NCI-H510A (cell line): Measurements from ENCODE around the gene ABHD11.
"Not testable (repeated sequence)": the region's sequence is repeated elsewhere in the genome, so short reads cannot be mapped to it uniquely, and the experiment has no call there.

Source experiments
- DNase-seq: peaks from one replicate; lab custom pipeline; 2025; lab: John Stamatoyannopoulos, UW

The ABHD11 gene, protein sequence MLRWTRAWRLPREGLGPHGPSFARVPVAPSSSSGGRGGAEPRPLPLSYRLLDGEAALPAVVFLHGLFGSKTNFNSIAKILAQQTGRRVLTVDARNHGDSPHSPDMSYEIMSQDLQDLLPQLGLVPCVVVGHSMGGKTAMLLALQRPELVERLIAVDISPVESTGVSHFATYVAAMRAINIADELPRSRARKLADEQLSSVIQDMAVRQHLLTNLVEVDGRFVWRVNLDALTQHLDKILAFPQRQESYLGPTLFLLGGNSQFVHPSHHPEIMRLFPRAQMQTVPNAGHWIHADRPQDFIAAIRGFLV

DNA sequence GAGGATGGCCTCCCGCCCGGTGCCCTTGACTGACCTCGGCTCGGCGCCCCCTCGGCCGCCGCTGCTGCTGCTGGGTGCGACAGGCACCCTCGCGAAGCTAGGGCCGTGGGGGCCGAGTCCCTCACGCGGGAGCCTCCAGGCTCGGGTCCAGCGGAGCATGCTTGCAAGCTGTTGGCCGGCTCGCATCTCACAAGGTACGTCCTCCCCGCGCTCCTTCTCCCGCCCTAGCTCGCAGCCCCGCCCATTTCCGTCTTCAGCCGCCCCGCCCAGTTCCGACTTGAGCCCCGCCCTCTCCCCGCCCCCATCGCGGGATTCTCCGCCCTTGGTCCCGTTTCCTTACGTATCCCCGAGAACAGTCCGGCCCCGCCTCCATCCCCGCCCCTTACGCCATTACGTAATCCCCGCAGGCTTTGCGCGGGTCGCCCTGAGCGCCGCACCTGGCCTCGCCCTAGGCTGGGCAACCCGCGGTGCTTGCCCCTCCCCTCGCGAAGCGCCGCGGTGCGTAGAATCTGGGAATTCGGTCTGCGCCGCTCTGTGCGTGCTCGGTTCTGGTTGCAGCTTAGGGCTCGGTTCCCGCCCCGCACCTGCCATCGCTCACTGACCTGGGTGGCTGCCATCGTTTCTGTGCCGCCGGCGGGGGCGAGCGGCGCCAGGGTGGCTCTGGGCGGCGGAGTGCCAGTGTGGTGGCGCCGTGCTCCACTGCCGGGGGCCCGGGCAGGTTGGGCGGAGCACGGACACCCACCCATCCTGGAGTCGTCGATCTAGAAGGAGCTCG, at the start of gene ABHD11:
Gene ABHD11, minus strand, starts transcription at position 191 of the 775 bp plus-strand sequence. Its CDS starts 32 bp downstream, at position 159.
- peak; percentile 96 for DNase-seq

DNA sequence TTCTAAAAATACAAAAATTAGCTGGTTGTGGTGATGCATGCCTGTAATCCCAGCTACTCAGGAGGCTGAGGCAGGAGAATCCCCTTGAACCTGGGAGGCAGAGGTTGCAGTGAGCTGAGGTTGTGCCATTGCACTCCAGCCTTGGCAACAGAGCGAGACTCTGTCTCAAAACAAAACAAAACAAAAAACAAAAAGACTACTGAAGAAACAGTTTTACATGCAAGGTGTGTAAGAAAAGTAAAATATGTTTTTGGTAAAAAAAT, 49.1 kb upstream of the ABHD11 start:
- not testable (repeated sequence) for DNase-seq

DNA sequence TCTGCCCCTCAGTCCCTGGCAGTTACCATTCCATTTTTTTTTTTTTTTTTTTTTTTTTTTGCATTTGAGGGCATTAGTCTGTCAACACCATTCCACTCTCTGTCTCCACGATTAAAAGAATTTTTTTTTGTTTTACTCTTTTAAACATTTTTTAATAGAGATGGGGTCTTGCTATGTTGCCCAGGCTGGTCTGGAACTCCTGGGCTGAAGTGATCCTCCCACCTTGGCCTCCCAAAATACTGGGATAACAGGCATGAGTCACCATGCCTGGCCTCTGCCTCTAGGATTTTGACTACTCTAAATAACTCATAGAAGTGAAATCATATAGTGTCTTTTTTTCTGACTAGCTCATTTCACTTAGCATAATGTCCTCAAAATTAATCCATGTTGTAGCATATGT, 48.0 kb upstream of the ABHD11 start:
- no peak for DNase-seq

DNA sequence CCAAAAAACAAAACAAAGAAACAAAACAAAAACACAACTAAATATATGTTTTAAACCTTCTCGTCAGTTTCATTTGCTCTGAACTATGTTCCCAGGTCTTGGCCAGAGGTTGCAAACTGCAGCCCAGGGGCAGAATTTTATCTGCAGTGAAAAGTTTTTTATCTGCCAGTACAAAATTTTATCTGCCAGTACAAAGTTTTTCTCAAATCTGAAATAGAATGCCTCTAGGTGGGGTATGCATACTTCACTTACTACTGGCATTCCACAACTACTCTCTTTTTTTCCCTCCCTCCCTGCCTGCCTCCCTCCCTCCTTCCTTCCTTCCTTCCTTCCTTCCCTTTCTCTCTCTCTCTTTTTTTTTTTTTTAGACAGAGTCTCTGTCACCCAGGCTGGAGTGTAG, 40.9 kb upstream of the ABHD11 start:
- DNase-seq, result no peak

DNA sequence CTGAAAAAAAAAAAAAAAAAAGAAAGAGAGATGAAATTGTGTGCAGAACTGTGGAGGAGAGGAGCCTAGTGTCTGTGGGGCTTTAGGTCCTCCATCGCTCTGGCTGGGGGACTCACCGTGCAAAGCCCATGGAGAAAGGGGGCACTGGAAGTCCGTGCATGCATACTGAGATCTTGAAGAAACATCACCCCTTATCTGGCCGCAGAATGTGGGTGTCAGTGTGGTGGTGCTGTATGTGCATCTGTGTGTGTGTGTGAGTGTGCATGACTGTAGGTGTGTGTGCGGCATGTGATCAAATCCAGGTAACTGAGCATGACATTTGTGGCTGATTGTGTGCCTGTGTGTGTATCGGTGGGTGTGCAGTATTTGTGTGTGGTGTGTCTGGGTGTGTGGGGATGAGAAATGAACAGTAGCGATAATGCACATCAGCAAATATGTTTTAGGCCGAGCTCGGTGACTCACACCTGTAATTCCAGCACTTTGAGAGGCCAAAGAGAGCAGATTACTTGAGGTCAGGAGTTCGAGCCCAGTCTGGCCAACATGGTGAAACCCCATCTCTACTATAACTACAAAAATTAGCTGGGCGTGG, 40.3 kb upstream of the ABHD11 start:
- DNase-seq, result no peak

DNA sequence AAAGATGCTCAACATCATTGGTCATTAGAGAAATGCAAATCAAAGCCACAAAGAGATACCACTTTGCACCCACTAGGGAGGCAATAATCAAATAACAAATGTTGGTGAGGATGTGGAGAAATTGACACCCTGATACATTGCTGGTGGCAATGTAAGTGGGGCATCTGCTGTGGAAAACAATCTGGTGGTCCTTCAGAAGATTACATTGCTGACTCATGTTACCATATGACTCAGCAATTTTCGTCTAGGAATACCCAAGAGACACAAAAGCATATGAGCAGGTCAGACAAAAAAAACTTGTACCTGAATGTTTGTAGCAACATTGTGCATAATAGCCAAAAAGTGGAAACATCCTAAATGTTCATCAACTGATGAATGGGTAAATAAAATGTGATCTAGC, 36.3 kb upstream of the ABHD11 start:
- no peak for DNase-seq

DNA sequence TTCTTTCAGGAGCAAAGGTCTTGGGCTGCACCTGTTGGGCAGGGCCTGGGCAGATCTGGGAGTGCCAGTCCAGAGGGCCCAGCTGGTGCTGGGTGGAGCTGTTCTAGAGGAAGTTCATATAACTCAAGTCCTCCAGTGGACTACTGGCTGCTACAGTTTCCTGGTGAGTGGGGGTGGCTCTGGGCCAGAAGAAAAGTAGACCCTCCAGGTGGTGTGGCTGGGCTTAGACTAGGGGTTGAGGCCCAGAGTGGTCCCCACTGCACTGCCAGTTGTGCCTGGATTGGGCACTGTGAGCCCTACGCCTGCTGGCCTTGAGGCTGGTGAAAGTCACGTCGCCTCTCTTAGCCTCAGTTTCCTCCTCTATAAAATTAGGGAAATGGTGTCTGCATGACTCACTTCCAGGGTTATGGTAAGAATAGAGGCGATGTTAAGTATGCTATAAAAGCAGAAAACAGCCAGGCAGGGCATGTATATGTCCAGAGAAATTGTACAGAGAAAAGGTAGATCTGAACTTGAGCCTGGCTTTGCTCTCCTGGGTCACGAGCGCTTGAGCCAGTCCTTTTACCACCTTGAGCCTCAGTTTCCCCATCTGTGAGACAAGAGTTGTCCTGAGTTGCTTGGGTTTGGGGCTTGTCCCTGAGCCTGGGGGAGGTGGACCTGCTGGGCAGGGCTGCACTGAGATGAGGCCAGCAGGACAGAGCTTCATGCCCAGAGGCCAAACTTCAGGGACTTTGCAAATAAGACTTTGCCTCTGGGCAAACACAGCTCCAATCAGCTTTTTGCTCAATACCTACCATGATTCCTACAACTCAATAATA, 35.3 kb upstream of the ABHD11 start:
- DNase-seq, result no peak

DNA sequence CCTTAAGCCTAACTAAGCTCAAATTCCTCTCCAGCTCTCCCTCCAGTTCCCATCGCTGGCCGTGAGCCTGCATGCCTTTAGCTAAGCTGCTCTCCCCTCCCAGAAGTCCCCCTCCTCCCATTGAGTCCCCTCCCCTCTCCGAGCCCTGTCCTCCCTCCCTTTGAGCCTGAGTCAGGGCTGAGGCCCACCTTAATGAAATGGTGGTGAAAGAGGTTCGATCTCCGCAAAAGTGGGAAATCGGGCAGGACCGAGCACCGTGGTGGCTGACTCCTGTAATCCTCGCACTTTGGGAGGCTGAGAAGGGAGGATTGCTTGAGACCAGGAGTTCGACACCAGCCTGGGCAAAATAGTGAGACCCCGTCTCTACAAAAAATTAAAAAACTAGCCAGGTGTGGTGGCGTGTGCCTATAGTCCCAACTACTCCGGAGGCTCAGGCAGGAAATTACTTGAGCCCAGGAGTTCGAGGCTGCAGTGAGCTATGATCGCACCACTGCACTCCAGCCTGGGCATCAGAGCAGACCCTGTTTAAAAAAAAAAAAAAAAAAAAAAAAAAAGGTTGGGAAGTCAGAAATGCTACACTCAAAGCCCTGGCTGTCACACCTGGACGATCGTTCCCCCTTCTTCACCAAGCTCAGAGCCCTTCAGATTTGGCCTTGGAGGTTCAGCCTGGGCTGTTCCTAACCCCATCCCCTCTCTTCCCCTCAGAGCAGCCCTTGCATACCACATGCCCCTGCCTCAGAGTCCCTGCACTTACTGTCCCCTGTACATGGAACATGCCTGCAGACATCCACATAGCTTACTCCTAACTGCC, 32.5 kb upstream of the ABHD11 start:
- no peak for DNase-seq

DNA sequence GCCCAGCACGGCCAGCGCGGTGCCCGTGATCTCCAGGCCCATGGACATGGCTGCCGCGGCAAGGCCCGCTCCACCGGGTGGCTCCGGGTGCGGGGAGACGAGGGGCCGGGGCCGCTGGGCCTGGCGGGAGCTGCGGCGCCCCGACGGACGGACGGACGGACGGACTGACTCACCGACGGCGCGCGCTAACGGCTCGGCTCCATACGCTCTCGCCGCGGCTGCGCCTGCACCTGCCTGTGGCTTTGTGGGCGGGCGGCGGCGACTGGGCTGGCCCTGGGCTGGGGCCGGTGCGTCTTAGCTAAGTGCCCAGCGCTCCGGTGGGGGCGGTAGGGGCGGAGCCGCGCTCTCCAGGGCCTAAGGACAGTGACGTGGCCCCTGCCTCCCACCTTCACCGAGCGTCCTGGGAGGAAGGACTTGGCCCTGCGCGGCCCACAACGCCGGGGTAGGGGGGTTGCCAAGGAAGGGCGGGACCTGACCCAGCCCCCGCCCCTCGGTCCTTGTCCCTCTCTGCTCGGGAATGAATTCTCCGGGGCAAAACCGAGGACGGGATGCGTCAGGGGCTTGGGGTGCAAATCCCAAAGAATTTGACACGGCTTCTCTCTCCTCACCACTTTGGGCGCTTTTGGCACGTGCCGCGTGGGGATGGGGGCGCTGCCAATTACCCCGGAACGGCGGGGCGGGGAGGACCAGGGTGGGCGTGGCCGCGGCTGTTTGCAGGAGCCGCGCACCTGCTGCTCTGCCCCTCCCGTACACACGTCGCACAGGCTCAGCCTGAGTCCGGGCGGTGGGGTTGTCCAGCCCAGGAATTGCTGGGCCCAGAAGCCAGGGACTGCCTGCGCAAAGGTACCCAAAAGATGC, 31.6 kb upstream of the ABHD11 start, which contains the start of gene CLDN3:
Gene CLDN3, minus strand, starts transcription at position 269 of the 858 bp plus-strand sequence. Its CDS starts 221 bp downstream, at position 48.
- peak; percentile 98 for DNase-seq

DNA sequence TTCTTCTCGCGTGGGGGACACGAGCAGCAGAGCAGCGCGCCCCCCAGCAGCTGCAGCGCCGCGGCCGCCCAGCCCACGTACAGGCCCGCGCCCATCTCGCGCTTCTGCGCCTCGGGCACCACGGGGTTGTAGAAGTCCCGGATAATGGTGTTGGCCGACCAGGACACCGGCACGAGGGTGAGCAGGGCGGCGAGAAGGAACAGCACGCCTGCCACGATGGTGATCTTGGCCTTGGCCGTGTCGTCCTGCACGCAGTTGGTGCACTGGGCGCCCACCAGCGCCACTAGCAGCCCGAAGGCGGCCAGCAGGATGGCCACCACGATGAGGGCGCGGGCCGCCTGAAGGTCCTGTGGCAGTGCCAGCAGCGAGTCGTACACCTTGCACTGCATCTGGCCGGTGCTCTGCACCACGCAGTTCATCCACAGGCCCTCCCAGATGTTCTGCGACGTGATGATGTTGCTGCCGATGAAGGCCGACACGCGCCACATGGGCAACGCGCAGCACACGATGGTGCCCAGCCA, 30.9 kb upstream of the ABHD11 start:
- no peak for DNase-seq

DNA sequence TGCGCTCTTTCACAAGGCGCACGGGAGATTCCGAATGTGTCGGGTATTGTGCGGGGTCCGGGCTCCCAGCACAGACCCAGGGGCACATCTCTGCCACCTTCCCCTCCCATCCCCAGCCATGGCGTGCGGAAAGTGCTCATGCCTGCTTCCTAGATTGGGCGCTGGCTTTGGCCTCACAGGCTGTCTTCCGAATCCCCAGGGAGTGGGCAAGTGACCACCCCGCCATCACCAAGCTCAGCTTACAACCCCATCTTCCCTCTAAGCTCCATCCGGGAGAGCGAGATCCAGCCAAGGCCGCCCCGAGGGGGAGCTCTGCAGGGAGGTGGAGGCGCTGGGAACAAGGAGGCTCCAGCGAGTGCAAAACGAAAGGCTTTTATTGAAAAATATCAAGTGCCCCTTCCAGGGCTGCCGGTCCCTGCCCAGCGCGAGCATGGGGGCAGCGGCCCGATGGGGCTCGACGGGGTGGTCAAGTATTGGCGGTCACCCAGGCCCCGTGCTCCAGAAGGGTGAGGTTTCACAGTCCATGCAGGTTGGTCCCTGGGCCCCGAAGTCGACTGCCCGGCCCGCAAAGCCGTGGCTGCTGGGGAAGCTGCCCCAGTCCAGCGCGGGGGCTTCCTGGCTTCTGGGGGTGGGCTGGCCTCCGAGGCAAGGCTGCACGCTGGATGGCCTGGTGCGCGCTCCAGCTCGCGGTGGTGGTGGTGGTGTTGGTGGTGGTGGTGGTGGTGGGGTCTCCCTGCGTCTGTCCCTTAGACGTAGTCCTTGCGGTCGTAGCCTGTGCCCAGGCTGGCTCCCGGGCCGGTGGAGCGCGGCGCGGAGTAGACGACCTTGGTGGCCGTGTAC, 30.3 kb upstream of the ABHD11 start:
- no peak for DNase-seq

DNA sequence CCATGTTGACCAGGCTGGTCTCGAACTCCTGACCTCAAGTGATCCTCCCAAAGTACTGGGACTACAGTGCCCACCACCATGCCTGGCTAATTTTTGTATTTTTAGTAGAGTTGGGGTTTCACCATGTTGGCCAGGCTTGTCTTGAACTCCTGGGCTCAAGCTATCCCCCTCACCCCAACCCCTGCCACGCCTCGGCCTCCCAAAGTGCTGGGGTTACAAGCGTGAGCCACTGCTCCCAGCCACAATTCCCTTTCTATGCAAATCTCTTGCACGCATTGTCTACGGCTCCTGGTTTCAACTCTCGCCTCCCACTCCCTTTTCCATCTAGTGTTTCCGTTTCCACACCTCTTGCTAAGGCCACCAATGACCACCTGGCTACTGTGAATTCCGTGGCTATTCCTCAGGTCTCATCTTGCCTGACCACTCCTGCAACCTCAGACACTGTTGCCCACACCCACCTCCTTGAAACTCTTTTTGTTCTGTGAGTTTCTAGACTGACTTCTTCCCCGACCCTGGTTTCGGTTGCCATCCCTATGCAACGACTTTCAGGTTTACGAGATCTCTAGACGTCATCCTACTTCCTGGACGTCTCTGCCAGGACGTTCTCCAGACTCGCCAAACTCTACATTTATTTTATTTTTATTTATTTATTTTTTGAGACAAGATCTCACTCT, 28.1 kb upstream of the ABHD11 start:
- DNase-seq, result no peak

DNA sequence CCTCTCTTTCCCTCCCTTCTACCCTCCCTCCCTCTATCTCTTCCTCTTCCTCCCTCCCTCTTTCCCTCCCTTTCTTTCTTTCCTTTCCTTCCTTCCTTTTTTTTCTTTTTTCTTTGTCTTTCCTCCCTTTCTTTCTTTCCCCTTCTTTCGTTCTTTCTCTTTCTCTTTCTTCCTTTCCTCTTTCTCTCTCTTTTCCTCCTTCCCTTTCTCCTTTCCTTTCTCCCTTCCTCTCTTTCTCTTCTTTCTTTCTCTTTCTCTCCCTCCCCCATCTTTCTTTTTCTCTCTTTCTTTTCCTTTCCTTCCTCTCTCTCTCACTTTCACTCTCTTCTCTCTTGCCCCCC, 24.0 kb upstream of the ABHD11 start:
- DNase-seq, result no peak

DNA sequence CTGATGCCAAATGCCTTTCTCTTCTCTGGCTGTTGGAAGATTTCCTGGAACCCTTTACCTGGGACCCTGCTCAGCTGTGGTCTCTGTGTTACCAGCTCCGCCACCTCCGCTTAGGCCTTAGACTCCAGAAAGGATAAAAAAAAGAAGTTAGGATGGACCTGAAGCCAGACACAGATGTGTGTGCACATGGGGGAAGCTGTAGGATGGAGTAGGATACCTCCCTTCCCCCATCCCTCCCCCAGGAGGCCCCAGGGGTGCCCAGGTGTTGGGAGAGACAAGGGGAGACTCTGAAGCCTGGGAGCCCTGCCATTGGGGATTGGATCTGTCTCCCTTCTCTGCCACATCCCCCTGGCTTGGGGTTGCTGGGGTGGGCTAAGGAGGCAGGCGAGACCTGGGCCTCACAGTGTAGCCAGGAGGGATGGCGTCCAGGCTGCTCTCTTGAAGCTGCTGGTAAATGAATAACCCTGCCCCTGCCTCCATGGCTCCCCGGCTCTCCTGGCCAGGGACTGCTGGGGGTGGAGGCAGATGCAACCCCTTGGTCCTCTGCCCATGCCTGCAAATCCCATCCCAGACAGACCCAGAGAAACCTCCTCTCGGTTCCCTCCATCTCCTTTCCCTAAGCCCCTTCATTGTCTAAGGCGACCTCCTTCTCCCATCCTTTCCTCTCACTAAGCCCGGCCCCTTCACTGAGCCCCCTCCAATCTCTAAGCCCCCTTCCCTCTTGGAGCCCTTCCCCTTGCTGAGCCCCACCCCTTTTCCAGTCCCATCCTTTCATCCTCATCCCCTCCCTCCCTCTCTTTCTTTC, 23.5 kb upstream of the ABHD11 start:
- DNase-seq, result no peak

DNA sequence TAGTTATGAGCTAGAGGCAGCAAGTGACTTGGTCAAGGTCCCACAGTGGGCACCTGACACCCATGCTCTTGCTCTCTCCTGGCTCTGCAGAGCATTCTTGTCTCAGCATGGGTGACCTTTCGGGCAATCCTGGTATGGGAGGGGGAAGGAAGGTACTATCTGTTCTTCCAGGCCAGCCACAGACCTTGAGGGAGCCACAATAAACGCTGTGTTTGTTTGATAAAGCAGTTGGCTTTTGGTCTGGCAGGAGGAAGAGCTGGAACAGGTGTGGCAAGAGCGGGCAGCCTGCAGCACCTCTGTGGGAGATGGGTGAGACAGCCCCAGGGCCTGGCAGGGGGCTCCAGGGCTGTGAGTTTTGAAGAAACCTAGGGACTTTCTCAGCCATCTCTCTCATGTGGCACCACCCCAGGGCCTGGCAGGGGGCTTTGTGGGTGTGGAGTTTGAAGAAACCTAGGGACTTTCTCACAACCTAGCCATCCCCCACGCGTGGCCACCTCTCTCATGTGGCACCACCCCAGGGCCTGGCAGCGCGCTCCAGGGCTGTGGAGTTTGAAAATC, 20.1 kb upstream of the ABHD11 start:
- no peak for DNase-seq

DNA sequence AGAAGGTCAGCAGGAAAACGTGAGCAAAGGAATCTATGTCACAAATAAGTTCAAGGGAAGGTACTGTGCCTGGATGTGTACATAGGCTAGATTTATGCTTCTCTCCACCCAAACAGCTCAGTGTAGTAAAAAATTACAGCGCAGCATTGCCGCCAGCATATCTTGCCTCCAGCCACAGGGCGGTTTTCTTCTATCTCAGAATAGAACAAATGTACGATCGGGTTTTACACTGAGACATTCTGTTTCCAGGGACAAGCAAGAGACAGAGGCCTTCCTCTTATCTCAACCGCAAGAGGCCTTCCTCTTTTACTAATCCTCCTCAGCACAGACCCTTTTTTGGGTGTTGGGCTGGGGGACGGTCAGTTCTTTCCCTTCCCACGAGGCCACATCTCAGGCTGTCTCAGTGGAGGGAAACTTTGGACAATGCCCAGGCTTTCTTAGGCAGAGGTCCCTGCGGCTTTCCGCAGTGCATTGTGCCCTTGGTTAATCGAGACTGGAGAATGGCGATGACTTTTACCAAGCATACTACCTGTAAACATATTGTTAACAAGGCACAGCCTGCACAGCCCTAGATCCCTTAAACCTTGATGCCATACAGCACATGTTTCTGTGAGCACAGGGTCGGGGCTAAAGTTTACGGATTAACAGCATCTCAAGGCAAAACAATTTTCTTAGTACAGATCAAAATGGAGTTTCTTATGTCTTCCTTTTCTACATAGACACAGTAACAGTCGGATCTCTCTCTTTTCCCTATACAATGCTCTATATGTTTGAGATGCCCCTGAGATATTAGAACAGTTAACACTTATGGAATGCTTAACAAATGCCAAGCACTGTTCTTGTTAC, 11.6 kb upstream of the ABHD11 start:
- DNase-seq, result no peak

DNA sequence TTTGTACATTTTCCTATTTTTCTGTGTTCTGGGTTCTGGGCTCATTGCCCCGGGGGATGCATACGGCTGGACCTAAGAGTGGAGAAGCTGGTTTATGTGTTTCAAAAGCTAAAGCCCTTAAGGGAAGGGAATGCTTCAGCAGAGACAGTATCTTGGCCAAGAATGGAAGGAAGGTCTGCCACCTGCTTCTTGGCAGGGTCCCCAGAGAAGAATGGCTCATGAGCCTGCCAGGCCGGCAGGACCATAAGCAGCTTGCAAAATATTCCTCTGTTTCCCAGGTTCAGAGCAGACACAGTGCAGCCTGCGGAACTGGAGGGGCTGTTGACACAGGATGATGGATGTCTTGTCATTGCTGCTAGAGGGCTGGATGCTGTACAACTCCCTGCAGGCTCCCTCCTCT, 7.8 kb upstream of the ABHD11 start:
- DNase-seq, result no peak
